ENCODE measurements around the gene TMEM212. TPM values are rescaled to one million over a fixed set of nuclear protein-coding genes. Genes with fewer than 3 reads are reported as not detected.

TMEM212 gene
- total and polyA plus RNA-seq, 2 of the 13 experiments (the other 11 are each of a cell fraction or from before 2014, with no cell fraction given): not detected

DNA sequence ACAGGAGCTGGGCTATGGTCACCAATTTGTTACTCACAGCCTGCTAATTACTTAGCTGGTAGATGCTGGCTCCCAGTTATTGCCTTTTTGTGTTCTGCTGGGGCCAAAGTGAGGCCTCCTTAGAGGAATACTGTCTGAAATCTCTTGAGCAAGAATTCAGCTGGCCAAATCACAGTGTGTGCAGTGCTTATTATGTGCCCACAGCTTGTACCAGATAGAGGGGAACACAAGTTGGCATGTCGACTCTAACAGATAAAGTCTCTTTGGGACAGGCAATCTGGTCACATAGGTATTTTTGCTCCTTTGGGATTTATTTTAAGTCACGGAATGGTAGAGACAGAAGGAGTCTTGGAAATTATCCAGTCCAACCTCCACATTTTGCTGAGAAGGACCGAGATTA, 6.3 kb upstream of the TMEM212 start:
- BruUV-seq (replicated peaks): no TSS peak
- FAIRE-seq (no peak), ATAC-seq (no peak), DNase-seq (ENCODE audit: low spot score) (no peak)
- ChIA-PET POLR2A (interaction anchor here (2.4 kb wide), 1 partner anchor 202 kb away, joined by 7 read pairs; the partner anchor contains the start of gene FNDC3B), CTCF (ENCODE audit: low intra/inter-chr PET ratio, low total read pairs) (no interaction called here)
- no peak overlapping the region for H3K4me2 ChIP-seq (ENCODE audit: low read depth, low read length)
- no peak for TF ChIP-seq RFX5 (IDR thresholded peaks at IDR 0.05; ENCODE audit: low read depth, low read length)
- no peak for TF ChIP-seq ZNF660 (CRISPR knock-in tag; IDR thresholded peaks at IDR 0.05; ENCODE audit: borderline replicate concordance, low read depth)
- TF ChIP-seq KLF16 (CRISPR knock-in tag; IDR thresholded peaks at IDR 0.05): no peak
- TF ChIP-seq THYN1 (CRISPR knock-in tag; IDR thresholded peaks at IDR 0.05; ENCODE audit: borderline replicate concordance, low read depth): no peak
- no peak for TF ChIP-seq CENPX (CRISPR knock-in tag; IDR thresholded peaks at IDR 0.05)
- no peak for TF ChIP-seq ZFY (CRISPR knock-in tag; IDR thresholded peaks at IDR 0.05)
- TF ChIP-seq, protein P1, sequence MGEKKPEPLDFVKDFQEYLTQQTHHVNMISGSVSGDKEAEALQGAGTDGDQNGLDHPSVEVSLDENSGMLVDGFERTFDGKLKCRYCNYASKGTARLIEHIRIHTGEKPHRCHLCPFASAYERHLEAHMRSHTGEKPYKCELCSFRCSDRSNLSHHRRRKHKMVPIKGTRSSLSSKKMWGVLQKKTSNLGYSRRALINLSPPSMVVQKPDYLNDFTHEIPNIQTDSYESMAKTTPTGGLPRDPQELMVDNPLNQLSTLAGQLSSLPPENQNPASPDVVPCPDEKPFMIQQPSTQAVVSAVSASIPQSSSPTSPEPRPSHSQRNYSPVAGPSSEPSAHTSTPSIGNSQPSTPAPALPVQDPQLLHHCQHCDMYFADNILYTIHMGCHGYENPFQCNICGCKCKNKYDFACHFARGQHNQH (CRISPR knock-in tag; IDR thresholded peaks at IDR 0.05): no peak
- no peak for TF ChIP-seq SP5 (CRISPR knock-in tag; IDR thresholded peaks at IDR 0.05; ENCODE audit: borderline replicate concordance, low read depth)
- TF ChIP-seq, protein P2, sequence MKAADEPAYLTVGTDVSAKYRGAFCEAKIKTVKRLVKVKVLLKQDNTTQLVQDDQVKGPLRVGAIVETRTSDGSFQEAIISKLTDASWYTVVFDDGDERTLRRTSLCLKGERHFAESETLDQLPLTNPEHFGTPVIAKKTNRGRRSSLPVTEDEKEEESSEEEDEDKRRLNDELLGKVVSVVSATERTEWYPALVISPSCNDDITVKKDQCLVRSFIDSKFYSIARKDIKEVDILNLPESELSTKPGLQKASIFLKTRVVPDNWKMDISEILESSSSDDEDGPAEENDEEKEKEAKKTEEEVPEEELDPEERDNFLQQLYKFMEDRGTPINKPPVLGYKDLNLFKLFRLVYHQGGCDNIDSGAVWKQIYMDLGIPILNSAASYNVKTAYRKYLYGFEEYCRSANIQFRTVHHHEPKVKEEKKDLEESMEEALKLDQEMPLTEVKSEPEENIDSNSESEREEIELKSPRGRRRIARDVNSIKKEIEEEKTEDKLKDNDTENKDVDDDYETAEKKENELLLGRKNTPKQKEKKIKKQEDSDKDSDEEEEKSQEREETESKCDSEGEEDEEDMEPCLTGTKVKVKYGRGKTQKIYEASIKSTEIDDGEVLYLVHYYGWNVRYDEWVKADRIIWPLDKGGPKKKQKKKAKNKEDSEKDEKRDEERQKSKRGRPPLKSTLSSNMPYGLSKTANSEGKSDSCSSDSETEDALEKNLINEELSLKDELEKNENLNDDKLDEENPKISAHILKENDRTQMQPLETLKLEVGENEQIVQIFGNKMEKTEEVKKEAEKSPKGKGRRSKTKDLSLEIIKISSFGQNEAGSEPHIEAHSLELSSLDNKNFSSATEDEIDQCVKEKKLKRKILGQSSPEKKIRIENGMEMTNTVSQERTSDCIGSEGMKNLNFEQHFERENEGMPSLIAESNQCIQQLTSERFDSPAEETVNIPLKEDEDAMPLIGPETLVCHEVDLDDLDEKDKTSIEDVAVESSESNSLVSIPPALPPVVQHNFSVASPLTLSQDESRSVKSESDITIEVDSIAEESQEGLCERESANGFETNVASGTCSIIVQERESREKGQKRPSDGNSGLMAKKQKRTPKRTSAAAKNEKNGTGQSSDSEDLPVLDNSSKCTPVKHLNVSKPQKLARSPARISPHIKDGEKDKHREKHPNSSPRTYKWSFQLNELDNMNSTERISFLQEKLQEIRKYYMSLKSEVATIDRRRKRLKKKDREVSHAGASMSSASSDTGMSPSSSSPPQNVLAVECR (CRISPR knock-in tag; IDR thresholded peaks at IDR 0.05; ENCODE audit: borderline replicate concordance): no peak
- no peak for TF ChIP-seq NCOA2 (CRISPR knock-in tag; IDR thresholded peaks at IDR 0.05)
- TF ChIP-seq, protein P3, sequence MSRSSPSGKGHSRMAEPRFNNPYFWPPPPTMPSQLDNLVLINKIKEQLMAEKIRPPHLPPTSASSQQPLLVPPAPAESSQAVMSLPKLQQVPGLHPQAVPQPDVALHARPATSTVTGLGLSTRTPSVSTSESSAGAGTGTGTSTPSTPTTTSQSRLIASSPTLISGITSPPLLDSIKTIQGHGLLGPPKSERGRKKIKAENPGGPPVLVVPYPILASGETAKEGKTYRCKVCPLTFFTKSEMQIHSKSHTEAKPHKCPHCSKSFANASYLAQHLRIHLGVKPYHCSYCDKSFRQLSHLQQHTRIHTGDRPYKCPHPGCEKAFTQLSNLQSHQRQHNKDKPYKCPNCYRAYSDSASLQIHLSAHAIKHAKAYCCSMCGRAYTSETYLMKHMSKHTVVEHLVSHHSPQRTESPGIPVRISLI (CRISPR knock-in tag; IDR thresholded peaks at IDR 0.05; ENCODE audit: borderline replicate concordance): no peak
- TF ChIP-seq, protein P4, sequence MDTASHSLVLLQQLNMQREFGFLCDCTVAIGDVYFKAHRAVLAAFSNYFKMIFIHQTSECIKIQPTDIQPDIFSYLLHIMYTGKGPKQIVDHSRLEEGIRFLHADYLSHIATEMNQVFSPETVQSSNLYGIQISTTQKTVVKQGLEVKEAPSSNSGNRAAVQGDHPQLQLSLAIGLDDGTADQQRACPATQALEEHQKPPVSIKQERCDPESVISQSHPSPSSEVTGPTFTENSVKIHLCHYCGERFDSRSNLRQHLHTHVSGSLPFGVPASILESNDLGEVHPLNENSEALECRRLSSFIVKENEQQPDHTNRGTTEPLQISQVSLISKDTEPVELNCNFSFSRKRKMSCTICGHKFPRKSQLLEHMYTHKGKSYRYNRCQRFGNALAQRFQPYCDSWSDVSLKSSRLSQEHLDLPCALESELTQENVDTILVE (CRISPR knock-in tag; IDR thresholded peaks at IDR 0.05): no peak
- no peak for TF ChIP-seq ADNP (CRISPR knock-in tag; IDR thresholded peaks at IDR 0.05)
- TF ChIP-seq FOXA3 (CRISPR knock-in tag; IDR thresholded peaks at IDR 0.05): no peak
- no peak for TF ChIP-seq PRMT3 (CRISPR knock-in tag; IDR thresholded peaks at IDR 0.05; ENCODE audit: borderline replicate concordance, low read depth)
- TF ChIP-seq NR1H2 (CRISPR knock-in tag; IDR thresholded peaks at IDR 0.05; ENCODE audit: borderline replicate concordance, low read depth): no peak
- TF ChIP-seq YEATS4 (CRISPR knock-in tag; IDR thresholded peaks at IDR 0.05; ENCODE audit: borderline replicate concordance): no peak
- no peak for TF ChIP-seq KLF15 (CRISPR knock-in tag; IDR thresholded peaks at IDR 0.05; ENCODE audit: borderline replicate concordance)
- no peak for TF ChIP-seq PHB2 (IDR thresholded peaks at IDR 0.05; ENCODE audit: partially characterized antibody)
- H3K36me3 ChIP-seq (replicated peaks in 1 of 2; ENCODE audit: control insufficient read depth in 1 of 2, insufficient read depth in 2 of 2, low read length in 2 of 2): no peaks in the 10 kb centered on the region
- in situ Hi-C loops (cut with HindIII; ENCODE audit: extremely low pct_ligation_motif_present, low pct_unique_long_range_greater_than_20kb): no loop called here
- no peaks in the 10 kb centered on the region for H3K9me3 ChIP-seq (ENCODE audit: low read length)
- H4K20me1 ChIP-seq (ENCODE audit: insufficient read depth, low read length): no peaks in the 10 kb centered on the region
- no peak overlapping the region for H3K4me3 ChIP-seq (replicated peaks in 1 of 3; ENCODE audit: insufficient read depth in 1 of 3, low read depth in 2 of 3, low read length in 3 of 3)
- peaks cover 3% of the 10 kb centered on the region for H3K79me2 ChIP-seq (ENCODE audit: insufficient read depth, low read length)
- no peak overlapping the region for H2AFZ ChIP-seq (ENCODE audit: low read length)
- no peaks in the 10 kb centered on the region for H3K27me3 ChIP-seq (ENCODE audit: control insufficient read depth in 1 of 2, insufficient read depth in 2 of 2, low read length in 2 of 2)
- H3K9ac ChIP-seq (ENCODE audit: insufficient read depth, low read depth, low read length): no peak overlapping the region
- H3K4me1 ChIP-seq (ENCODE audit: insufficient read depth, low read length): peaks cover 93% of the 10 kb centered on the region
- intact Hi-C loops (cut with micrococcal nuclease; ENCODE audit: unreplicated experiment): loop anchor here (10.0 kb wide), 2 partner anchors 102 to 652 kb away; no protein-coding TSS in a partner anchor
- H3K27ac ChIP-seq (ENCODE audit: extremely low read length, insufficient read depth, low read length): peak overlapping the region; percentile 100
- 94% methylated on average over 3 of the region's 3 CpGs for WGBS (ENCODE audit: low lambda C conversion rate)

All from HepG2 (cell line).